HEK293 (cell line): ENCODE measurements around the gene SPATA25.

Experiments
- CTCF ChIA-PET: fragments of 350-600 bp; formaldehyde crosslinking; extraction: SDS; loops from one replicate; lab custom pipeline; 2021; ENCODE audit warnings: antibody characterized with exemption; lab: Yijun Ruan, JAX
- POLR2A ChIA-PET: fragments of 300-600 bp; formaldehyde crosslinking; extraction: SDS; loops from one replicate; lab custom pipeline; 2020; ENCODE audit warnings: antibody characterized with exemption, inconsistent platforms; lab: Yijun Ruan, JAX
- H3K27ac ChIP-seq: fragments of 200-500 bp; sonication (Bioruptor generic); 2 replicates; pipeline ENCODE4 v1.5.1; 2014; ENCODE audit warnings: low read depth, low read length, control low read depth, inconsistent platforms; ENCODE audit errors: extremely low read depth
- H3K36me3 ChIP-seq, 2 experiments: fragments of 200-500 bp in 1 of 2; sonication (Bioruptor generic) in 1 of 2; 1 replicate in 1 of 2; 2 replicates in 1 of 2; pipeline ENCODE4 v1.5.1; 2014 to 2017; ENCODE audit warnings: inconsistent platforms in 2 of 2, low read length in 2 of 2; ENCODE audit not compliant: control insufficient read depth in 2 of 2, insufficient read depth in 1 of 2
- H3K4me1 ChIP-seq: fragments of 200-500 bp; sonication (Bioruptor generic); 2 replicates; pipeline ENCODE4 v1.5.1; 2014; ENCODE audit warnings: mild to moderate bottlenecking, low read length, inconsistent platforms; ENCODE audit not compliant: control insufficient read depth, insufficient read depth
- H3K4me3 ChIP-seq: 2 replicates; pipeline ENCODE4 v1.5.1; 2011; ENCODE audit warnings: low read depth, mild to moderate bottlenecking, control low read depth, low read length, moderate library complexity
- H3K9me3 ChIP-seq: fragments of 200-500 bp; sonication (Bioruptor generic); 2 replicates; pipeline ENCODE4 v1.5.1; 2014; ENCODE audit warnings: low read depth, low read length, inconsistent platforms; ENCODE audit not compliant: control insufficient read depth, insufficient read depth
- KLF10 ChIP-seq: fragments of 450-650 bp; IDR thresholded peaks from 2 replicates; pipeline ENCODE4 v1.5.1; 2018; ENCODE audit warnings: missing biosample characterization, mild to moderate bottlenecking, missing genetic modification characterization
- PRDM1 ChIP-seq: fragments of 450-650 bp; formaldehyde crosslinking; IDR thresholded peaks from 2 replicates; pipeline ENCODE4; 2016; ENCODE audit warnings: missing biosample characterization, missing genetic modification characterization
- PRDM6 ChIP-seq: fragments of 450-650 bp; formaldehyde crosslinking; IDR thresholded peaks from 2 replicates; pipeline ENCODE4 v1.5.1; 2017; ENCODE audit warnings: missing biosample characterization, missing genetic modification characterization
- ZBTB10 ChIP-seq: fragments of 450-650 bp; formaldehyde crosslinking; IDR thresholded peaks from 2 replicates; pipeline ENCODE4 v1.5.1; 2016; ENCODE audit warnings: missing biosample characterization, missing genetic modification characterization
- ZBTB26 ChIP-seq: fragments of 450-650 bp; formaldehyde crosslinking; optimal IDR thresholded peaks from 2 replicates; pipeline ENCODE3; 2016; ENCODE audit warnings: missing biosample characterization, mild to moderate bottlenecking, missing genetic modification characterization
- ZFP37 ChIP-seq: fragments of 450-650 bp; formaldehyde crosslinking; IDR thresholded peaks from 2 replicates; pipeline ENCODE4 v1.5.1; 2016; ENCODE audit warnings: missing biosample characterization, missing genetic modification characterization
- ZIC2 ChIP-seq: fragments of 450-650 bp; formaldehyde crosslinking; IDR thresholded peaks from 2 replicates; pipeline ENCODE4 v1.5.1; 2016; ENCODE audit warnings: missing biosample characterization, missing genetic modification characterization
- ZNF112 ChIP-seq: fragments of 450-650 bp; formaldehyde crosslinking; IDR thresholded peaks from 2 replicates; pipeline ENCODE4 v1.5.0; 2017; ENCODE audit warnings: missing biosample characterization, missing genetic modification characterization
- ZNF132 ChIP-seq: fragments of 450-650 bp; formaldehyde crosslinking; IDR thresholded peaks from 2 replicates; pipeline ENCODE4 v1.5.1; 2017; ENCODE audit warnings: missing biosample characterization, missing genetic modification characterization, borderline replicate concordance
- ZNF138 ChIP-seq: fragments of 450-650 bp; formaldehyde crosslinking; IDR thresholded peaks from 2 replicates; pipeline ENCODE4 v1.5.1; 2016; ENCODE audit warnings: missing biosample characterization, missing genetic modification characterization, borderline replicate concordance
- ZNF202 ChIP-seq: fragments of 450-650 bp; formaldehyde crosslinking; IDR thresholded peaks from 2 replicates; pipeline ENCODE4 v1.5.1; 2016; ENCODE audit warnings: missing biosample characterization, missing genetic modification characterization, borderline replicate concordance
- ZNF239 ChIP-seq: fragments of 450-650 bp; formaldehyde crosslinking; IDR thresholded peaks from 2 replicates; pipeline ENCODE4 v1.5.1; 2016; ENCODE audit warnings: missing biosample characterization, missing genetic modification characterization
- ZNF501 ChIP-seq: fragments of 450-650 bp; formaldehyde crosslinking; IDR thresholded peaks from 2 replicates; pipeline ENCODE4 v1.5.1; 2016; ENCODE audit warnings: missing biosample characterization, missing genetic modification characterization
- ZNF623 ChIP-seq: fragments of 450-650 bp; formaldehyde crosslinking; IDR thresholded peaks from 2 replicates; pipeline ENCODE4 v1.5.1; 2016; ENCODE audit warnings: missing biosample characterization, missing genetic modification characterization
- ZNF626 ChIP-seq: fragments of 450-650 bp; sonication (Bioruptor Pico); formaldehyde crosslinking; IDR thresholded peaks from 2 replicates; pipeline ENCODE4 v1.5.1; 2018; ENCODE audit warnings: missing biosample characterization, missing genetic modification characterization, inconsistent platforms
- ZNF658 ChIP-seq: fragments of 450-650 bp; formaldehyde crosslinking; IDR thresholded peaks from 2 replicates; pipeline ENCODE4; 2016; ENCODE audit warnings: missing biosample characterization, missing genetic modification characterization
- ZSCAN18 ChIP-seq: fragments of 450-650 bp; formaldehyde crosslinking; IDR thresholded peaks from 2 replicates; pipeline ENCODE4 v1.5.1; 2016; ENCODE audit warnings: missing biosample characterization, missing genetic modification characterization

Gene SPATA25

GRCh38 chr20:45897692-45898091 lies 10.3 kb upstream of the SPATA25 start:
- Histone ChIP-seq H3K27ac (no peak overlapping the region), H3K9me3 (no peaks in the 10 kb centered on the region), H3K36me3 (peaks cover 0 to 43% of the 10 kb centered on the region in 2 experiments; a peak in 2 of 3 replicates), H3K4me3 (no peak overlapping the region), H3K4me1 (no peaks in the 10 kb centered on the region)
- ChIA-PET CTCF (interaction anchor here (1.0 kb wide), 1 partner anchor 72 kb away, joined by 3 read pairs; no protein-coding TSS in a partner anchor), POLR2A (interaction anchor here (2.1 kb wide), 1 partner anchor 8 kb away, joined by 8 read pairs; no protein-coding TSS in a partner anchor)
- TF ChIP-seq ZNF623 (no peak), KLF10 (tag by site-specific recombination) (no peak), ZNF239 (tag by site-specific recombination) (no peak), ZNF112 (tag by site-specific recombination) (no peak), ZNF501 (no peak), ZFP37 (tag by site-specific recombination) (no peak), ZNF138 (tag by site-specific recombination) (no peak), ZSCAN18 (tag by site-specific recombination) (no peak), ZNF626 (tag by site-specific recombination) (no peak), ZNF658 (no peak)
- TF ChIP-seq, all 188 proteins: peak for 0

GRCh38 chr20:45897289-45897688 lies 9.9 kb upstream of the SPATA25 start:
- no peaks in the 10 kb centered on the region for H3K4me1 ChIP-seq
- H3K36me3 ChIP-seq = peaks cover 0 to 45% of the 10 kb centered on the region in 2 experiments; a peak in 2 of 3 replicates
- TF ChIP-seq ZNF132 (no peak), PRDM6 (tag by site-specific recombination) (no peak), ZBTB26 (tag by site-specific recombination) (no peak), ZBTB10 (tag by site-specific recombination) (no peak), ZNF202 (tag by site-specific recombination) (no peak), PRDM1 (tag by site-specific recombination) (no peak), ZIC2 (tag by site-specific recombination) (no peak)
- CTCF ChIA-PET = interaction anchor here (1.0 kb wide), 2 partner anchors 8 to 73 kb away, joined by 3 read pairs; no protein-coding TSS in a partner anchor
- H3K4me3 ChIP-seq = no peak overlapping the region
- no peak overlapping the region for H3K27ac ChIP-seq
- POLR2A ChIA-PET = interaction anchor here (2.1 kb wide), 1 partner anchor 8 kb away, joined by 8 read pairs; no protein-coding TSS in a partner anchor
- no peaks in the 10 kb centered on the region for H3K9me3 ChIP-seq
